Esophagus (tissue), 2 donors: ENCODE data around the gene WWP2. TPM values are rescaled to one million over a fixed set of nuclear protein-coding genes. Genes with fewer than 3 reads are reported as not detected.

Experiments used
- H3K27ac ChIP-seq, 2 donors: one replicate each; pipeline ENCODE4 v1.5.1; 2013; ENCODE audit warnings: low read depth in 2 of 2, mild to moderate bottlenecking in 2 of 2, inconsistent platforms in 1 of 2, low read length in 1 of 2, moderate library complexity in 1 of 2
- H3K27me3 ChIP-seq, 2 donors: one replicate each; pipeline ENCODE4 v1.6.1; 2013; ENCODE audit warnings: low read length in 2 of 2, control low read depth in 1 of 2, mild to moderate bottlenecking in 1 of 2; ENCODE audit not compliant: insufficient read depth in 2 of 2, control insufficient read depth in 1 of 2
- H3K36me3 ChIP-seq, 2 donors: one replicate each; pipeline ENCODE4 v1.6.1; 2013; ENCODE audit warnings: low read length in 1 of 2; ENCODE audit not compliant: control insufficient read depth in 2 of 2, insufficient read depth in 2 of 2
- H3K4me1 ChIP-seq, 2 donors: one replicate each; pipeline ENCODE4 v1.6.1; 2013; ENCODE audit warnings: low read length in 1 of 2; ENCODE audit not compliant: control insufficient read depth in 2 of 2, insufficient read depth in 2 of 2
- H3K4me3 ChIP-seq, 2 donors: one replicate each; pipeline ENCODE4 v1.5.1; 2013; ENCODE audit warnings: low read length in 2 of 2, mild to moderate bottlenecking in 2 of 2, low read depth in 1 of 2, moderate library complexity in 1 of 2
- H3K9me3 ChIP-seq, 2 donors: one replicate each; pipeline ENCODE4 v1.6.1; 2013; ENCODE audit warnings: mild to moderate bottlenecking in 2 of 2, low read depth in 1 of 2, low read length in 1 of 2, moderate library complexity in 1 of 2; ENCODE audit not compliant: control insufficient read depth in 2 of 2, insufficient read depth in 1 of 2
- WGBS, 2 donors: extraction: QIAGEN DNeasy Blood & Tissue Kit; methylation state at CpG; one replicate each; pipeline ENCODE4 v1.1.7; 2013; 5-methylcytosine and 5-hydroxymethylcytosine counted together
- polyA plus RNA-seq, 2 donors: library from polyadenylated mRNA; stranded (reverse); fragments of 200-250 nt; gene quantifications; one replicate each; pipeline ENCODE4 v1.2.3, GENCODE V29; 2013
- donor health status: healthy with polysubstance abuse.
- donor health status: Bipolar disorder and iron deficiency.

WWP2 gene
- polyA plus RNA-seq, 2 donors = 17.7 to 18.5 TPM

GRCh38 chr16:69859105-69859989, 97.2 kb downstream of the WWP2 start:
- H3K27me3 ChIP-seq = no peaks in the 10 kb centered on the region
- H3K9me3 ChIP-seq = no peaks in the 10 kb centered on the region
- H3K27ac ChIP-seq = no peak overlapping the region
- H3K4me3 ChIP-seq = no peak overlapping the region
- H3K36me3 ChIP-seq = peaks cover 0 to 3% of the 10 kb centered on the region in 2 donors
- H3K4me1 ChIP-seq = peaks cover 0 to 4% of the 10 kb centered on the region in 2 donors
- 63 to 67% methylated on average over 20 of the region's 20 CpGs for WGBS, 2 donors

GRCh38 chr16:69860233-69861231, 98.4 kb downstream of the WWP2 start:
- WGBS, 2 donors = 83 to 92% methylated on average over 9 of the region's 9 CpGs
- Histone ChIP-seq H3K27ac (peak overlapping the region; percentile 5 to 27), H3K4me1 (peaks cover 0 to 4% of the 10 kb centered on the region in 2 donors), H3K36me3 (peaks cover 0 to 3% of the 10 kb centered on the region in 2 donors), H3K9me3 (no peaks in the 10 kb centered on the region), H3K27me3 (no peaks in the 10 kb centered on the region), H3K4me3 (no peak overlapping the region)

GRCh38 chr16:69861292-69862030, 99.3 kb downstream of the WWP2 start:
- Histone ChIP-seq H3K27ac (peak overlapping the region in 1 of 2 donors; percentile 5), H3K36me3 (peaks cover 0 to 3% of the 10 kb centered on the region in 2 donors), H3K9me3 (no peaks in the 10 kb centered on the region), H3K4me1 (peaks cover 0 to 4% of the 10 kb centered on the region in 2 donors), H3K27me3 (no peaks in the 10 kb centered on the region), H3K4me3 (no peak overlapping the region)
- WGBS, 2 donors = 52 to 58% methylated on average over 12 of the region's 12 CpGs

GRCh38 chr16:69863401-69864281, 101.5 kb downstream of the WWP2 start:
- Histone ChIP-seq H3K27ac (no peak overlapping the region), H3K4me1 (peaks cover 0 to 4% of the 10 kb centered on the region in 2 donors), H3K36me3 (peaks cover 0 to 2% of the 10 kb centered on the region in 2 donors), H3K9me3 (no peaks in the 10 kb centered on the region), H3K27me3 (no peaks in the 10 kb centered on the region), H3K4me3 (no peak overlapping the region)
- 91 to 96% methylated on average over 16 of the region's 16 CpGs for WGBS, 2 donors

GRCh38 chr16:69865701-69866100, 103.6 kb downstream of the WWP2 start:
- Histone ChIP-seq H3K9me3 (no peaks in the 10 kb centered on the region), H3K36me3 (peaks cover 0 to 2% of the 10 kb centered on the region in 2 donors), H3K4me1 (peaks cover 0 to 4% of the 10 kb centered on the region in 2 donors), H3K27ac (no peak overlapping the region), H3K27me3 (no peaks in the 10 kb centered on the region), H3K4me3 (no peak overlapping the region)
- 80 to 85% methylated on average over 8 of the region's 8 CpGs for WGBS, 2 donors

- Histone ChIP-seq H3K27ac (no peak overlapping the region), H3K27me3 (no peaks in the 10 kb centered on the region), H3K9me3 (no peaks in the 10 kb centered on the region), H3K4me3 (no peak overlapping the region), H3K36me3 (peaks cover 2 to 7% of the 10 kb centered on the region in 2 donors), H3K4me1 (no peaks in the 10 kb centered on the region)
- 82 to 85% methylated on average over 8 of the region's 8 CpGs for WGBS, 2 donors
Observed at GRCh38 chr16:69867784-69868560, 105.8 kb downstream of the WWP2 start.

- Histone ChIP-seq H3K27ac (no peak overlapping the region), H3K36me3 (peaks cover 2 to 10% of the 10 kb centered on the region in 2 donors), H3K4me3 (no peak overlapping the region), H3K9me3 (no peaks in the 10 kb centered on the region), H3K27me3 (no peaks in the 10 kb centered on the region), H3K4me1 (no peaks in the 10 kb centered on the region)
- 85 to 90% methylated on average over 4 of the region's 4 CpGs for WGBS, 2 donors
Observed at GRCh38 chr16:69870761-69871160, 108.6 kb downstream of the WWP2 start.

GRCh38 chr16:69871708-69872107, 109.6 kb downstream of the WWP2 start:
- no peaks in the 10 kb centered on the region for H3K27me3 ChIP-seq
- 96 to 97% methylated on average over 15 of the region's 15 CpGs for WGBS, 2 donors
- H3K4me3 ChIP-seq = no peak overlapping the region
- no peak overlapping the region for H3K27ac ChIP-seq
- H3K4me1 ChIP-seq = no peaks in the 10 kb centered on the region
- H3K36me3 ChIP-seq = peaks cover 2 to 10% of the 10 kb centered on the region in 2 donors
- no peaks in the 10 kb centered on the region for H3K9me3 ChIP-seq
